ENCODE measurements around the gene SMIM7. TPM values are rescaled to one million over a fixed set of nuclear protein-coding genes. Genes with fewer than 3 reads are reported as not detected.

The SMIM7 gene
- total and polyA plus RNA-seq, 5 donors from 2014 or later, result 61.5 to 73.1 (median 66.8) TPM

- H3K4me3 Mint-ChIP-seq, result no peak overlapping the region
- Histone ChIP-seq H3K27me3 (ENCODE audit: control insufficient read depth, insufficient read depth, low read length) (no peaks in the 10 kb centered on the region), H3K27ac (ENCODE audit: insufficient read depth, low read length, poor library complexity, severe bottlenecking) (no peak overlapping the region), H3K36me3 (ENCODE audit: control insufficient read depth, insufficient read depth, low read length) (no peaks in the 10 kb centered on the region), H3K4me3 (ENCODE audit: low read depth, low read length) (no peak overlapping the region), H3K9me3 (ENCODE audit: control insufficient read depth in 2 of 2, low read length in 2 of 2) (no peaks in the 10 kb centered on the region), H3K4me1 (ENCODE audit: control insufficient read depth, insufficient read depth, low read length, poor library complexity, severe bottlenecking) (no peaks in the 10 kb centered on the region)
- no peak for ATAC-seq (ENCODE audit: low read depth in 2 of 2)
- peak overlapping the region in 1 of 3 donors; percentile 47 for H3K27ac Mint-ChIP-seq
- H3K4me1 Mint-ChIP-seq, result peaks cover 0 to 66% (median 34%) of the 10 kb centered on the region in 4 donors
- no peak for DNase-seq
- H3K9me3 Mint-ChIP-seq, result no peaks in the 10 kb centered on the region
- no peaks in the 10 kb centered on the region for H3K36me3 Mint-ChIP-seq
- H3K27me3 Mint-ChIP-seq, result no peaks in the 10 kb centered on the region
Observed at GRCh38 chr19:16601378-16602052, 58.4 kb downstream of the SMIM7 start.

GRCh38 chr19:16600824-16601223, 59.1 kb downstream of the SMIM7 start:
- H3K27me3 Mint-ChIP-seq, result no peaks in the 10 kb centered on the region
- Histone ChIP-seq H3K9me3 (ENCODE audit: control insufficient read depth in 2 of 2, low read length in 2 of 2) (no peaks in the 10 kb centered on the region), H3K27ac (ENCODE audit: insufficient read depth, low read length, poor library complexity, severe bottlenecking) (no peak overlapping the region), H3K36me3 (ENCODE audit: control insufficient read depth, insufficient read depth, low read length) (no peaks in the 10 kb centered on the region), H3K4me1 (ENCODE audit: control insufficient read depth, insufficient read depth, low read length, poor library complexity, severe bottlenecking) (peaks cover under 1% of the 10 kb centered on the region), H3K4me3 (ENCODE audit: low read depth, low read length) (no peak overlapping the region), H3K27me3 (ENCODE audit: control insufficient read depth, insufficient read depth, low read length) (no peaks in the 10 kb centered on the region)
- no peak overlapping the region for H3K4me3 Mint-ChIP-seq
- H3K36me3 Mint-ChIP-seq, result no peaks in the 10 kb centered on the region
- H3K27ac Mint-ChIP-seq, result peak overlapping the region; percentile 35 to 62 (median 43)
- ATAC-seq (ENCODE audit: low read depth in 2 of 2), result no peak
- DNase-seq, result no peak
- no peaks in the 10 kb centered on the region for H3K9me3 Mint-ChIP-seq
- peaks cover 1 to 71% (median 39%) of the 10 kb centered on the region in 4 donors for H3K4me1 Mint-ChIP-seq

GRCh38 chr19:16599655-16600346, 60.1 kb downstream of the SMIM7 start:
- Mint-ChIP-seq H3K36me3 (no peaks in the 10 kb centered on the region), H3K4me1 (peaks cover 8 to 71% (median 43%) of the 10 kb centered on the region in 4 donors), H3K9me3 (no peaks in the 10 kb centered on the region), H3K4me3 (no peak overlapping the region), H3K27ac (peak overlapping the region in 1 of 3 donors; percentile 35), H3K27me3 (no peaks in the 10 kb centered on the region)
- DNase-seq (no peak), ATAC-seq (ENCODE audit: low read depth in 2 of 2) (no peak)
- H3K27me3 ChIP-seq (ENCODE audit: control insufficient read depth, insufficient read depth, low read length), result no peaks in the 10 kb centered on the region
- no peaks in the 10 kb centered on the region for H3K36me3 ChIP-seq (ENCODE audit: control insufficient read depth, insufficient read depth, low read length)
- H3K9me3 ChIP-seq (ENCODE audit: control insufficient read depth in 2 of 2, low read length in 2 of 2), result no peaks in the 10 kb centered on the region
- H3K4me1 ChIP-seq (ENCODE audit: control insufficient read depth, insufficient read depth, low read length, poor library complexity, severe bottlenecking), result peaks cover 11% of the 10 kb centered on the region
- H3K4me3 ChIP-seq (ENCODE audit: low read depth, low read length), result no peak overlapping the region
- H3K27ac ChIP-seq (ENCODE audit: insufficient read depth, low read length, poor library complexity, severe bottlenecking), result no peak overlapping the region

GRCh38 chr19:16598848-16599247, 61.1 kb downstream of the SMIM7 start:
- no peaks in the 10 kb centered on the region for H3K36me3 ChIP-seq (ENCODE audit: control insufficient read depth, insufficient read depth, low read length)
- H3K9me3 ChIP-seq (ENCODE audit: control insufficient read depth in 2 of 2, low read length in 2 of 2), result no peaks in the 10 kb centered on the region
- Mint-ChIP-seq H3K4me1 (peaks cover 17 to 75% (median 49%) of the 10 kb centered on the region in 4 donors), H3K27ac (peak overlapping the region in 2 of 3 donors; percentile 55 to 76), H3K4me3 (peak overlapping the region in 1 of 4 donors; percentile 24), H3K36me3 (no peaks in the 10 kb centered on the region), H3K27me3 (no peaks in the 10 kb centered on the region), H3K9me3 (no peaks in the 10 kb centered on the region)
- no peak overlapping the region for H3K27ac ChIP-seq (ENCODE audit: insufficient read depth, low read length, poor library complexity, severe bottlenecking)
- no peak overlapping the region for H3K4me3 ChIP-seq (ENCODE audit: low read depth, low read length)
- no peak for ATAC-seq (ENCODE audit: low read depth in 2 of 2)
- H3K4me1 ChIP-seq (ENCODE audit: control insufficient read depth, insufficient read depth, low read length, poor library complexity, severe bottlenecking), result peaks cover 21% of the 10 kb centered on the region
- H3K27me3 ChIP-seq (ENCODE audit: control insufficient read depth, insufficient read depth, low read length), result no peaks in the 10 kb centered on the region
- DNase-seq, result no peak

- H3K4me1 ChIP-seq (ENCODE audit: control insufficient read depth, insufficient read depth, low read length, poor library complexity, severe bottlenecking), result peaks cover 45% of the 10 kb centered on the region
- H3K36me3 ChIP-seq (ENCODE audit: control insufficient read depth, insufficient read depth, low read length), result no peaks in the 10 kb centered on the region
- Mint-ChIP-seq H3K27me3 (no peaks in the 10 kb centered on the region), H3K4me1 (peaks cover 24 to 84% (median 55%) of the 10 kb centered on the region in 4 donors), H3K4me3 (no peak overlapping the region), H3K9me3 (peaks cover 0 to 2% (median 0%) of the 10 kb centered on the region in 7 donors), H3K36me3 (no peaks in the 10 kb centered on the region), H3K27ac (peak overlapping the region in 1 of 3 donors; percentile 89)
- DNase-seq (no peak), ATAC-seq (ENCODE audit: low read depth in 2 of 2) (no peak)
- H3K27ac ChIP-seq (ENCODE audit: insufficient read depth, low read length, poor library complexity, severe bottlenecking), result no peak overlapping the region
- no peaks in the 10 kb centered on the region for H3K9me3 ChIP-seq (ENCODE audit: control insufficient read depth in 2 of 2, low read length in 2 of 2)
- no peak overlapping the region for H3K4me3 ChIP-seq (ENCODE audit: low read depth, low read length)
- no peaks in the 10 kb centered on the region for H3K27me3 ChIP-seq (ENCODE audit: control insufficient read depth, insufficient read depth, low read length)
Observed at GRCh38 chr19:16596399-16596798, 63.5 kb downstream of the SMIM7 start.

Other genes starting within 250 kb of the SMIM7 start
- gene EPS15L1, start 188.2 kb downstream of the SMIM7 start, total RNA-seq, result 47.8 TPM
- gene EPS15L1, start 188.2 kb downstream of the SMIM7 start, polyA plus RNA-seq, result 1 to 10 TPM; 8.5 to 9.1 (median 8.8) TPM
- not detected for gene CALR3, start 164.0 kb downstream of the SMIM7 start, total RNA-seq
- gene CALR3, start 164.0 kb downstream of the SMIM7 start, polyA plus RNA-seq, result not detected
- gene C19orf44, start 163.8 kb downstream of the SMIM7 start, total RNA-seq, result 1.9 TPM
- 1 to 10 TPM in 2 of 4 donors, under 1 TPM in 1, not detected in 1; 0.76 to 1.6 (median 1.5) TPM for gene C19orf44, start 163.8 kb downstream of the SMIM7 start, polyA plus RNA-seq
- gene CHERP, start 117.7 kb downstream of the SMIM7 start, total RNA-seq, result 57.2 TPM
- gene CHERP, start 117.7 kb downstream of the SMIM7 start, polyA plus RNA-seq, result 10 to 100 TPM in 1 of 4 donors, 1 to 10 TPM in 3; 4.8 to 13.7 (median 8.4) TPM
- gene SLC35E1, start 87.7 kb downstream of the SMIM7 start, total RNA-seq, result 93.1 TPM
- gene SLC35E1, start 87.7 kb downstream of the SMIM7 start, polyA plus RNA-seq, result 10 to 100 TPM; 19.0 to 28.5 (median 24.6) TPM
- gene MED26, start 31.9 kb downstream of the SMIM7 start, total RNA-seq, result 62.5 TPM
- 1 to 10 TPM; 2.9 to 4.6 (median 3.9) TPM for gene MED26, start 31.9 kb downstream of the SMIM7 start, polyA plus RNA-seq
- gene TMEM38A, start 995 bp upstream of the SMIM7 start, total RNA-seq, result 1.0 TPM
- gene TMEM38A, start 995 bp upstream of the SMIM7 start, polyA plus RNA-seq, result 1 to 10 TPM; 2.7 to 5.7 (median 3.8) TPM
- gene NWD1, start 59.7 kb upstream of the SMIM7 start, total RNA-seq, result not detected
- gene NWD1, start 59.7 kb upstream of the SMIM7 start, polyA plus RNA-seq, result not detected
- 82.3 TPM for gene SIN3B, start 169.3 kb upstream of the SMIM7 start, total RNA-seq
- gene SIN3B, start 169.3 kb upstream of the SMIM7 start, polyA plus RNA-seq, result 1 to 10 TPM; 2.2 to 5.2 (median 3.8) TPM
- 0.10 TPM for gene F2RL3, start 228.9 kb upstream of the SMIM7 start, total RNA-seq
- not detected for gene F2RL3, start 228.9 kb upstream of the SMIM7 start, polyA plus RNA-seq